Activated CD8-positive, alpha-beta T cell treated with anti-CD3 and anti-CD28 coated beads, Interleukin-2, amount 10 ng/mL, durations not matched to agents 7 days and 5 days (primary cell): Measurements from ENCODE around the gene HLA-DPA1. TPM values are rescaled to one million over a fixed set of nuclear protein-coding genes. Genes with fewer than 3 reads are reported as not detected.

ENCODE experiments used
- ATAC-seq: fragments of 150-1000 bp; cut with Tn5 transposase; one replicate; pipeline ENCODE4 v1.10.0; 2021; ENCODE audit warnings: moderate library complexity
- CTCF ChIA-PET: fragments of 350-600 bp; sonication (Branson Sonifier 250); formaldehyde crosslinking; loops from one replicate; lab custom pipeline; 2021; ENCODE audit warnings: antibody characterized with exemption; lab: Charles Lee
- POLR2A ChIA-PET: fragments of 350-600 bp; sonication (Branson Sonifier 250); formaldehyde crosslinking; loops from one replicate; lab custom pipeline; 2021; ENCODE audit warnings: antibody characterized with exemption; lab: Charles Lee
- DNase-seq: peaks from one replicate; pipeline ENCODE4 v3.0.0-alpha.2; 2020
- H3K27ac Mint-ChIP-seq: one replicate; pipeline ENCODE4 v1.8.0; 2021; ENCODE audit warnings: mild to moderate bottlenecking, mixed read lengths
- H3K27me3 Mint-ChIP-seq: one replicate; pipeline ENCODE4 v1.8.0; 2021; ENCODE audit warnings: low read depth, mixed read lengths
- H3K36me3 Mint-ChIP-seq: one replicate; pipeline ENCODE4 v1.8.0; 2021; ENCODE audit warnings: low read depth, mixed read lengths
- H3K4me1 Mint-ChIP-seq: one replicate; pipeline ENCODE4 v1.8.0; 2021; ENCODE audit warnings: low read depth, mixed read lengths
- H3K4me3 Mint-ChIP-seq: one replicate; pipeline ENCODE4 v1.8.0; 2021; ENCODE audit warnings: mild to moderate bottlenecking, mixed read lengths
- H3K9me3 Mint-ChIP-seq: one replicate; pipeline ENCODE4 v1.8.0; 2022; ENCODE audit warnings: mixed read lengths; ENCODE audit not compliant: insufficient read depth
- total RNA-seq, 2 experiments: library from RNA; stranded (reverse); gene quantifications; one replicate each; pipeline ENCODE4 v1.2.3, GENCODE V29; 2021

The HLA-DPA1 gene
- total RNA-seq, 2 experiments from 2014 or later, result 39.1 to 40.0 TPM

DNA sequence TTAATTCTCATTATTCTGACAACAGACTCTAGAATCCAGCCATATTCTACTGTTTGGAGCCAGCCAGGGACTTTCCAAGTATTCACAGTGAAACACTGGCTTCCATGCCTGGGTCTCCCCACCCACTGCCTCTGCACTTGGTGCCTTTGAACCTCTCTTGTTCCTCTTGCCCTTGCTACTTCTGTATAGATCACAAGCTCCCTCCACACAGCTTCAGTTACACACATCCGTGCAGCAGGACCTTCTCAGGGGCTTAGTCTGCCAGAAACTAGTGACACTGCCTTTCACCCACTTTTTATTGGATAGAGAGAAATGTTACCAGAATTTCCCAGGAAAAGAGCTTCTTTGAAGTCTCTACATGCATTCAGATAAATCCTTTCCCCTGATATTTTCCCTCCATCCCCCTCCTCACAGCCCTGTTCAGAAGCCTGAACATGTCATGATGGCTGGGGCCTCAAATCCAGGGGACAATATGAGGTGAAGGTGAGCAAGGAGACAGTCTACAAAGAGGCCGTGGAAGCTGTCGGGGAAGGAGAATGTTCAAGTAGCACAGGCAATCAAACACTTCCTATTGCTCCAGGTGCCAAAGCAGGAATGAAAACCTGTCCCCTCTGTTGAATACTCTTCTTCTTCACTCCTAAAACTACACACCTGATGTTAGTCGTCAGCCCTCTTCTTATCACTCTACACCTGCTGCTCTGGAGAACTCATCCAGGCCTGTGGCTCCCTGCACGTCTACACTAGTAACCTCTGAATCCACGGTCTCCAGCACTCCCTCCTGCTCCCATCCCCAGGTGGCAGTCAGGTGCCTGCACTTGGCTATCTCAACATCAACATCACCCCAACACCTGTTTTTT, 43.9 kb downstream of the HLA-DPA1 start:
- no peaks in the 10 kb centered on the region for H3K36me3 Mint-ChIP-seq
- peaks cover 24% of the 10 kb centered on the region for H3K27me3 Mint-ChIP-seq
- DNase-seq, result no peak
- H3K4me1 Mint-ChIP-seq, result peaks cover 17% of the 10 kb centered on the region
- ChIA-PET CTCF (interaction anchor here (1.0 to 1.7 kb wide), 4 partner anchors 11 to 29 kb away, joined by 3 to 8 read pairs (median 6); no protein-coding TSS in a partner anchor), POLR2A (interaction anchor here (1.0 kb wide), 1 partner anchor 46 kb away, joined by 3 read pairs; the partner anchor contains the start of gene HLA-DPB1)
- peaks cover 2% of the 10 kb centered on the region for H3K9me3 Mint-ChIP-seq
- no peak overlapping the region for H3K4me3 Mint-ChIP-seq
- peak; percentile 64 for ATAC-seq
- peak overlapping the region; percentile 3 for H3K27ac Mint-ChIP-seq

DNA sequence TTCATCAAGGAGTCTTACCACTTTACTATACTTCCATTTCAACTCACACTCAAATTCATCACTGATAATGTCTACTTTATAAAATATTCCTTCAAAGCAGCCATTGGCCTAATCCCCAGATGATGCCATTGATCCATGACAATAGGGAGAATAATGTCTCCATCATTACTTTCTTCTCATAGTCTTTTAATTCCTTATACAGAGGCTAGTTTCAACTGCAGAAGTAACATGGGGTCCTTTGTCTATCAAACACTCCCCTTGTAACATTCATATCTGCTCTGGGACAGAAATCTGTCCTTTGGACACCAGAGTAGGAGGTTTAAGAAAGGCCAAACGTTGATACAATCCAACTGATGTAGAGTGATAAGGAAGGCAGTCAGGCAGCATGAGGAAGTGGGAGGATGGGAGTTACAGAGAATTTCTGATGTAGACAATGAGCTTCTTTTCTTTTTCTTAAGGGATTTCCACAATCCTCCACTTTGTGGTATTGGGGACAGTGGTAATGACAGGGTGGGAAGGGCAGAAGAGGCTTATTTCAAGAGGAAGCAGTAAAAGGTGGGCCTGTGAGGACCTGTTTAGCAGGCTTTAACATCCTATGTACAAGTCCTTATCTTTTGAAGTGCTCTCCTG, 45.1 kb downstream of the HLA-DPA1 start:
- Mint-ChIP-seq H3K27me3 (peaks cover 22% of the 10 kb centered on the region), H3K9me3 (no peaks in the 10 kb centered on the region), H3K4me1 (peaks cover 17% of the 10 kb centered on the region), H3K36me3 (no peaks in the 10 kb centered on the region), H3K4me3 (no peak overlapping the region), H3K27ac (no peak overlapping the region)
- ATAC-seq (no peak), DNase-seq (no peak)
- ChIA-PET POLR2A (no interaction called here), CTCF (interaction anchor here (1.2 kb wide), 1 partner anchor 13 kb away, joined by 3 read pairs; no protein-coding TSS in a partner anchor)

DNA sequence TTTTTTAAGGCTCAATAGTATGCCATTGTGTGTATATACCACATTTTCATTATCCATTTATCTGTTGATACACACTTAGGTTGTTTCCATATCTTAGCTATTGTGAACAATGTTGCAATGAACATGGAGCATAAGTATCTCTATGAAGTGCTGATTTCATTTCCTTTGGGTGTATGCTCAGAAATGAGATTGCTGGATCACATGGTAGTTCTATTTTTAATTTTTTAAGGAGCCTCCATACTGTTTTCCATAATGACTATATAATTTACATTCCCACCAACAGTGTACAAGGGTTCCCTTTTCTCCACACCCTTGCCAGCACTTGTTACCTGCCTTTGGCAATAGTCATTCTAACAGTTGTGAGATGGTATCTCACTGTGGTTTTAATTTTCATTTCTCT, 48.9 kb downstream of the HLA-DPA1 start:
- ChIA-PET CTCF (interaction anchor here (0.9 kb wide), 1 partner anchor 47 kb away, joined by 3 read pairs; no protein-coding TSS in a partner anchor), POLR2A (no interaction called here)
- H3K27ac Mint-ChIP-seq, result no peak overlapping the region
- no peaks in the 10 kb centered on the region for H3K36me3 Mint-ChIP-seq
- peaks cover 4% of the 10 kb centered on the region for H3K27me3 Mint-ChIP-seq
- no peak for ATAC-seq
- no peak overlapping the region for H3K4me3 Mint-ChIP-seq
- H3K4me1 Mint-ChIP-seq, result peaks cover 27% of the 10 kb centered on the region
- no peak for DNase-seq
- no peaks in the 10 kb centered on the region for H3K9me3 Mint-ChIP-seq

DNA sequence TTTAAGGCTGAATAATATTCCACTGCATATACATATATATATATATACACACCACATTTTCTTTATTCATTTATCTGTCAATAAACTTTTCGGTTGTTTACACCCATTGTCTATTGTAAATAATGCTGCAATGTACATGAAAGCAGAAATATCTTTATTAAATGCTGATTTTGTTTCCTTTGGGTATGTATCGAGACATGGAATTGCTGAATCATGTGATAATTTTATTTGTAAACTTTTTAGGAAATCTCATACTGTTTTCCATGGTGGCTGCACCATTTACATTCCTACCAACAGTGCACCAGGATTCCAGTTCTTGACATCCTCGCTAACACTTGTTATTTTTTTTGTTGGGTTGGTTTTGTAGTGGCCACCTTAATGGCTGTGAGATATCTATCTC, 49.9 kb downstream of the HLA-DPA1 start:
- Mint-ChIP-seq H3K27me3 (peaks cover 4% of the 10 kb centered on the region), H3K9me3 (no peaks in the 10 kb centered on the region), H3K4me1 (peaks cover 27% of the 10 kb centered on the region), H3K36me3 (no peaks in the 10 kb centered on the region), H3K27ac (no peak overlapping the region), H3K4me3 (no peak overlapping the region)
- POLR2A ChIA-PET, result no interaction called here
- DNase-seq, result no peak
- CTCF ChIA-PET, result interaction anchor here (1.0 kb wide), 1 partner anchor 9 kb away, joined by 4 read pairs; no protein-coding TSS in a partner anchor
- no peak for ATAC-seq

DNA sequence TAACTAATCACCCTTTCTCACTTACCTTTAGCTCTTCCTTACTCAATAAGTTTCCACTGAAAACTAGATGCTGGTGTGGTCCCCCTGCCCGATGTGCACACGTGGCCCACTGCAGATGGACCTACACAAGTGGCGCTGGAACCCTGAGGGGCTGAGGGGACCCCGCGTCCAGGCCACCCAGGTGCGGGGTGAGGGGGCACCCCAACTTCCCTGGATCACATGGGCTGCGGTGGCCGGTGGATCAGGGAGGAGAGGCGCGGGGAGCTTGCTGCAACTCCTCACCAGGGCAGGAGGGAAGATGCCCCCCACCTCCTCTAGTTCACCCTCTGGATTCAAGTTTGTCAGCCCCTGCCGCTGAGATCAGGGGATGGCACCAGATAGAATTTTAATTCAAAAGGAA, 51.5 kb downstream of the HLA-DPA1 start:
- H3K36me3 Mint-ChIP-seq, result no peaks in the 10 kb centered on the region

DNA sequence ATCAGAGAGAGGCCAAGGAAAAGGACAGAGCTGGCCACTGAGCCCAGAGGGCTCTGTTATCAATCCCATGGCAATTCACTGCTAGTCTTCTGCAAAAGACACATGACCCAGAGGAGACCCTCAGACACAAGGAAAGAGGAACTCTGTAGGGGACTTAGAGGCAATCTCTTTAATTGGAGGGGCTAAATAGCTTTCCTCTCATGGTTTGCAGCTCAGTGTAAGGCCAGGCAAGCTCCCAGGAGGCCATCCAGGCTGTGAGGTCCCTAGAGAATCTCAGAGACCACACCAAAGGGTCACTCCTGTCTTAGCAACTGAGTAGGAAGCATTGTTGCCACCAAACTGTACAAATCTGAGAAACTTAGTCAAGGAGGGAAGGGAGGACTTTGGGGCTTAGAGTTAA, 54.1 kb downstream of the HLA-DPA1 start:
- H3K27ac Mint-ChIP-seq, result peak overlapping the region; percentile 81
- H3K9me3 Mint-ChIP-seq, result no peaks in the 10 kb centered on the region
- ChIA-PET POLR2A (interaction anchor here (0.7 to 2.6 kb wide), 3 partner anchors 47 to 175 kb away, joined by 3 to 21 read pairs (median 3); no protein-coding TSS in a partner anchor), CTCF (interaction anchor here (0.6 to 7.5 kb wide), 18 partner anchors 9 to 229 kb away, joined by 3 to 37 read pairs (median 5); partner anchors contain the start of genes HLA-DPB1 and TAP2)
- no peaks in the 10 kb centered on the region for H3K27me3 Mint-ChIP-seq
- ATAC-seq (peak; percentile 3), DNase-seq (no peak)
- peak overlapping the region; percentile 72 for H3K4me3 Mint-ChIP-seq
- H3K4me1 Mint-ChIP-seq, result peaks cover 33% of the 10 kb centered on the region
- H3K36me3 Mint-ChIP-seq, result no peaks in the 10 kb centered on the region

More for the DNA sequence above, 51.5 kb downstream of the HLA-DPA1 start:
- no peak overlapping the region for H3K4me3 Mint-ChIP-seq
- DNase-seq (no peak), ATAC-seq (no peak)
- ChIA-PET POLR2A (no interaction called here), CTCF (no interaction called here)
- no peaks in the 10 kb centered on the region for H3K9me3 Mint-ChIP-seq
- H3K27ac Mint-ChIP-seq, result no peak overlapping the region
- H3K27me3 Mint-ChIP-seq, result peaks cover 4% of the 10 kb centered on the region
- peaks cover 30% of the 10 kb centered on the region for H3K4me1 Mint-ChIP-seq

DNA sequence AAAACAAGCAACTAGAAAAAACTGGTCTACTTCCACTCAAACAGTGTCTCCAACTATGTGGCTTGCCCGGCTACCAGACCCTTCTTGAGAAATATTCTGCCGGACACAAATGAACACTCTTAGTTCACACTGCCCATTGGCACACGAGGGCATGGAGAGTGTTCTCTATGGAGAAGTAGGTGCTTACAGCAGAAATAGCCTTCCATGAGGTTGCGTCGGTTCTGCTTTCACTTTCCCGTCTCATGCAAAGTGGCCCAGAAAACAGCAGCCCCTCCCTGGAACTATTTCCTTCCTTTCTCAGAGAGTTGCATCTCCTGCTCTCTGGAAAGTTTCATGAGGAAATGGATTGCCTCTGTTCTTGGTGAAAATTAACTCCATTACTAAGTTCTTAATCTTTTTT, 54.5 kb downstream of the HLA-DPA1 start:
- H3K4me3 Mint-ChIP-seq, result peak overlapping the region; percentile 72
- peaks cover 33% of the 10 kb centered on the region for H3K4me1 Mint-ChIP-seq
- ChIA-PET CTCF (interaction anchor here (0.8 to 7.5 kb wide), 17 partner anchors 8 to 230 kb away, joined by 3 to 37 read pairs (median 4); partner anchors contain the start of genes HLA-DPB1 and TAP2), POLR2A (interaction anchor here (0.6 to 2.6 kb wide), 5 partner anchors 46 to 174 kb away, joined by 3 to 21 read pairs (median 3); no protein-coding TSS in a partner anchor)
- H3K27me3 Mint-ChIP-seq, result no peaks in the 10 kb centered on the region
- H3K27ac Mint-ChIP-seq, result peak overlapping the region; percentile 81
- peak; percentile 70 for DNase-seq
- no peaks in the 10 kb centered on the region for H3K36me3 Mint-ChIP-seq
- ATAC-seq, result peak; percentile 93
- no peaks in the 10 kb centered on the region for H3K9me3 Mint-ChIP-seq

DNA sequence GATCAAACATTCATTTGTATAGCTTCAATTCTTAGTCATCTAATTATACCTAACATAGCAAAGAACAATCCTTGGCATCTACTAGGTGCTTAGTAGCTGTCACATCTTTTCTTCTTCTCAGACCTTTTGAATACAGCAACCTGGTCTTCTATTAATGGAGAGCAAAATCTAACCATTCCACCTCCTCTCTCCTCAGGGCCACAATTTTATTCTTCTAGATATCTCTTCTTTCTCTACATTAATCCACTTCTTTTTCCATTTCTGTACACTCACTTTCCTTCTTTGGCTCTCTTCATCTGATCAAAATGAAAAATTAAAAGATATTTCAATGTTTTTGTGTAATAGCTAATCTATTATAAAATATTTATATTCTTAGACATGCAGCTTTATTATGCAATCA, 55.0 kb downstream of the HLA-DPA1 start:
- DNase-seq (no peak), ATAC-seq (no peak)
- POLR2A ChIA-PET, result interaction anchor here (0.6 to 2.6 kb wide), 5 partner anchors 46 to 174 kb away, joined by 3 to 21 read pairs (median 3); no protein-coding TSS in a partner anchor
- Mint-ChIP-seq H3K27me3 (peaks cover 2% of the 10 kb centered on the region), H3K36me3 (no peaks in the 10 kb centered on the region), H3K9me3 (no peaks in the 10 kb centered on the region), H3K27ac (peak overlapping the region; percentile 58), H3K4me1 (peaks cover 33% of the 10 kb centered on the region), H3K4me3 (peak overlapping the region; percentile 13)
- CTCF ChIA-PET, result interaction anchor here (0.6 to 7.5 kb wide), 18 partner anchors 8 to 230 kb away, joined by 3 to 37 read pairs (median 4); partner anchors contain the start of genes HLA-DPB1 and TAP2

DNA sequence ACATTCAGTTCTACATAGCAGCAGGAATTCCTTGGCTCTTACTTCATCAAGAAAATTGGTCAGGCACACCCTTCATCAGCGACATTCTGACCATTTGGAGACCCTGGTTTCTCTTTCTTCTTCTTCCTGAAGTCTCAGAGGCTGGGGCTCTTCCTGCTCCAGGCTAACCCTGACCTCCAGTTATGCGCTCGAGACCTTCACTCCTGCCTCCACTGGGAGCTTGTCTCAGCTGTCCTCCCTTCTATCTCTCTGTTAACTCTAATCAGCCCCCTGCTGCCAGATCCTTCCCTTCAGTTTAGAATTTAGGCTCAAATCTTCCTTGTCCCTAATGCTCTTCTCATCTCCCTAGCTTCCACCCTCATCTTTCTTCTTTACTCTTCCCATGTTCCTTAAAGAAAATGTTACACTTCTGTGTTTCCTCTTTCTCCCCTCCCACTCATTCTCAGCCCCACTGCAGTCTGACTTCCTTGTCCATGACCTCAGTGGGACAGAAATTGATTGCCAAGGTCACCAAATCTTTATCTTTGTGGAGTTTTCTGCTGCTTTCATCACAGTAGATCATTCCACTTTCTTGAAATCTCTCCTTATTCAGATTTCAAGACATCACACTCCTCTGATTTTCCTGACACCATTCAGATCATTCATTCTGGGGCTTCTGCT, 55.6 kb downstream of the HLA-DPA1 start:
- Mint-ChIP-seq H3K4me3 (no peak overlapping the region), H3K36me3 (no peaks in the 10 kb centered on the region), H3K9me3 (no peaks in the 10 kb centered on the region), H3K27me3 (peaks cover 4% of the 10 kb centered on the region), H3K4me1 (peaks cover 33% of the 10 kb centered on the region), H3K27ac (no peak overlapping the region)
- DNase-seq, result no peak
- ChIA-PET POLR2A (interaction anchor here (0.7 to 2.6 kb wide), 2 partner anchors 45 to 130 kb away, joined by 3 to 21 read pairs; no protein-coding TSS in a partner anchor), CTCF (interaction anchor here (0.6 to 7.5 kb wide), 13 partner anchors 9 to 231 kb away, joined by 3 to 37 read pairs (median 6); no protein-coding TSS in a partner anchor)
- no peak for ATAC-seq

DNA sequence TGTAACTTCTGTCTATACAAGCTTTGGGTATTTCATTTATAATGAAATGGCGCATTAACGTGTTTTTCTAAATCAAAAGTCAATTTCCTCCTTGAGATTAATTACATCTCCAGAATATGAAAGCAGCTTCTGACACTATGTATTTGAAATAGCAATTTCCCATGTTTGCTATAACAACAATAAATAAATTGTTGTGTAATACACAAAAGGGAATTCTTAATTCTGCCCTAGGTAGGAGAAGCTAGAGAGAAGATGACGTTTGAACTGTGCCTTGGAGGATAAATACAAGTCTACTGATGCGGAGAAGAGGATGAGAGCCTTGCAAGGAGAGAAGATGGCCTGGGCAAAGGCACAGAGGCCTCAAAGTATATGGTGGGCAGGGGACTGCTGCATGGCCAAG, 56.4 kb downstream of the HLA-DPA1 start:
- no peaks in the 10 kb centered on the region for H3K9me3 Mint-ChIP-seq
- no peak overlapping the region for H3K27ac Mint-ChIP-seq
- no peak for DNase-seq
- peaks cover 33% of the 10 kb centered on the region for H3K4me1 Mint-ChIP-seq
- H3K4me3 Mint-ChIP-seq, result no peak overlapping the region
- POLR2A ChIA-PET, result no interaction called here
- CTCF ChIA-PET, result interaction anchor here (0.8 to 7.5 kb wide), 17 partner anchors 9 to 232 kb away, joined by 3 to 37 read pairs (median 5); partner anchors contain the start of genes HLA-DPA1 and HLA-DPB1
- no peak for ATAC-seq
- H3K36me3 Mint-ChIP-seq, result no peaks in the 10 kb centered on the region
- H3K27me3 Mint-ChIP-seq, result peaks cover 6% of the 10 kb centered on the region
